GM19238 (cell line): ENCODE measurements around the gene SIGLEC7.

Experiments
- DNase-seq: peaks from one replicate; pipeline ENCODE4 v3.0.0; 2011; ENCODE audit warnings: low spot score; ENCODE audit not compliant: insufficient read length

SIGLEC7 gene

DNA sequence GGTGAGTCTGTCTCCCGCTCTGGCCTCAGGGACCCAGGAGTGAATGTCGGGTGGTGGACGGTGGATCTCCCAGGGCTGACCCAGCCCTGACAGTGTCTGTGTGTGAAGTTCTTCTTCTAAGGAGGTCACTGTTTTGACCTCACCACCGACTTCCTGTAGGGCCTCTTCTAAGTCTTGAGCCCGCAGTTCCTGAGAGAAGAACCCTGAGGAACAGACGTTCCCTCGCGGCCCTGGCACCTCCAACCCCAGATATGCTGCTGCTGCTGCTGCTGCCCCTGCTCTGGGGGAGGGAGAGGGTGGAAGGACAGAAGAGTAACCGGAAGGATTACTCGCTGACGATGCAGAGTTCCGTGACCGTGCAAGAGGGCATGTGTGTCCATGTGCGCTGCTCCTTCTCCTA lies at the start of gene SIGLEC7:
SIGLEC7 (plus strand) TSS at position 183 of the 400 bp plus-strand sequence; CDS start at position 252, 69 bp downstream.
- no peak for DNase-seq

DNA sequence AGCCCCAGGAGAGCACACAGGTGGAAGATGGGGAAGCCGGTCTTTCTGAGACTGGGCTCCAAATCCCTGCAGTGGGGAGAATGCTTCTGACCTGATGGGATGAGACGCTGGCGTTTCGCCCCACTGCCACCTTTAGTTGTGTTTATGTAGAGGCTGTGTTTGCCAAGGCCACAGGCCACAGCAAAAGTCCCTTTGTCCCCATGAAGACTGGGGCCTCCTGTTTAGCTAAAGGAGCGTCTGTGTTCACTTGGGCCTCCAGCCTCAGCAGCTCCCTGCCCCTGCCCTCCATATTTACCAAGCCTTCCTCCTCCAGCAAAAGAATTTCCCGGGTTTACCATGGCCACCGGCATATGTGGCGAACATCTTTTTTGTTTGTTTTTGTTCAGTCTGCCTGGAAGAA lies 49.0 kb upstream of the SIGLEC7 start:
- DNase-seq = no peak

- DNase-seq = no peak
These were observed 48.4 kb upstream of the SIGLEC7 start for GRCh38 chr19:51093510-51094345.

DNA sequence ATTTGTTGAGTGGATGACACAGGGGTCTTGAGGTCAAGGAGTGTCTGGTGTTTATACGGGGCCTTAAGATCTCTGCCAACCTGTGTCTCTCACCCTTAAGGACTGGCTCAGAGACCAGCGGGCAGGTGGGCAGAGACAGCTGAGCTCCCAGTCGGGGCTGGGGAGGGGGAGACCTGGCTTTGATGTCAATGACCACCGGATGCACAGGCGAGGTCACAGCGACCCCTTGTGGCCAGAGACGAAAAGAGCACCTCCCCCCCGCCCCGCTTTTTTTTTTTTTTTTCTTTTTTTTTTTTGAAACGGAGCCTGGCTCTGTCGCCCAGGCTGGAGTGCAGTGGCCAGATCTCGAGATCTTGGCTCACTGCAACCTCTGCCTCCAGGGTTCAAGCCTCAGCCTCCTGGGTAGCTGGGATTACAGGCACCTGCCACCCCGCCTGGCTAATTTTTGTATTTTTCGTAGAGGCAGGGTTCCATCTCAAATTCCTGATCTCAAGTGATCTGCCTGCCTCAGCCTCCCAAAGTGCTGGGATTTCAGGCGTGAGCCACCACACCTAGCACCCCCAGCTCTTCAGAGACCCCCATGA lies 47.3 kb upstream of the SIGLEC7 start:
- peak; percentile 60 for DNase-seq

GRCh38 chr19:51096473-51097165 lies 45.5 kb upstream of the SIGLEC7 start:
- no peak for DNase-seq

GRCh38 chr19:51097166-51097738 lies 44.8 kb upstream of the SIGLEC7 start:
- DNase-seq = peak; percentile 76

- no peak for DNase-seq
These were observed 44.3 kb upstream of the SIGLEC7 start for GRCh38 chr19:51097796-51098195.

DNA sequence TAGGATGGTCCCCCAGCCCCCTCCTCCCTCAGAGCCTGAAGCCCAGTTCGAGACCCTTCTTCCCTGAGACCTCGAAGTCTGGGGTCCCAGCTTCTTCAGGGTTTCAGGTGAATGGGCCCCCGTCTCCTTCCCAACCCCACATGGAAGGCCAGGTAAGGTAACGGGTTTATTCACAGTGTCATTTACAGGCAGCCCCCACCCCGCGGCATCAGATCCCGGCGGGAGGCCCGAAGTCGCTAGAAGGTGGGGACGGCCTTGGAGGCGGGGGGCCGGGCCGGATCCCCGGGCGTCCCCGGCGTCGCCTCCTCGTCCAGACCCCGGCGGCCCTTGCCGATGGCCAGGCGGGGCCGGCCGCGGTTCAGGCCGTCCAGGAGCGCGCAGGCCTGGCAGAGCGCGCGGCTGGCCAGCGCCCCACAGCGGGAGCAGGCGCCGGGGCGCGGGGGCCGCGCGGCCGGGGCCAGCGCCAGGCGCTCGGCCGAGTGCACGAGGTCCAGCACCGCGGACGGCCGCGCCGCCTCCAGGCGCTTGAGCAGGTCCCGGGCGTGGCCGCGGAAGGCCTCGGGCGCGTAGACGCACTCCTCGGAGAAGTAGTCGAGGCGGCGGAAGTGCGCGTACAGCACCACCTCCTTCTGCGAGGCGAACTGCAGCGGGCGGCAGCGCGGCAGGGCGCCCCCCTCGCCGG lies 43.6 kb upstream of the SIGLEC7 start:
- no peak for DNase-seq

DNA sequence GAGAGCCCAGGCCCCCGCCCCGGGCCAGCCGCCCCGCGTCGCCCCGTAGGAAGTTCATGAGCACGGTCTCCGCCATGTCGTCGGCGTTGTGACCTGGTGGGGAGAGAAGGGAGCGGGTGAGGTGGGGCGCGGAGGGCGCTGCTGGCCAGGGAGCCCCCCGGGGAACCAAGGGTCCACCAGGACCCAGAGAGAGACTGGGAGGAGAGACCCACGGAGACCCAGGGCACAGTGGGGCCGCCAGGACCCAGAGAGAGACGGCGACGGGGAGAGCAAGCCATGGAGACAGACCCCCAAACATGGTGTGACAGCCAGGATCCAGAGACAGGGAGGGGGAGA lies 43.1 kb upstream of the SIGLEC7 start:
- DNase-seq = no peak

- DNase-seq = no peak
These were observed 41.5 kb upstream of the SIGLEC7 start for GRCh38 chr19:51100601-51101000.

DNA sequence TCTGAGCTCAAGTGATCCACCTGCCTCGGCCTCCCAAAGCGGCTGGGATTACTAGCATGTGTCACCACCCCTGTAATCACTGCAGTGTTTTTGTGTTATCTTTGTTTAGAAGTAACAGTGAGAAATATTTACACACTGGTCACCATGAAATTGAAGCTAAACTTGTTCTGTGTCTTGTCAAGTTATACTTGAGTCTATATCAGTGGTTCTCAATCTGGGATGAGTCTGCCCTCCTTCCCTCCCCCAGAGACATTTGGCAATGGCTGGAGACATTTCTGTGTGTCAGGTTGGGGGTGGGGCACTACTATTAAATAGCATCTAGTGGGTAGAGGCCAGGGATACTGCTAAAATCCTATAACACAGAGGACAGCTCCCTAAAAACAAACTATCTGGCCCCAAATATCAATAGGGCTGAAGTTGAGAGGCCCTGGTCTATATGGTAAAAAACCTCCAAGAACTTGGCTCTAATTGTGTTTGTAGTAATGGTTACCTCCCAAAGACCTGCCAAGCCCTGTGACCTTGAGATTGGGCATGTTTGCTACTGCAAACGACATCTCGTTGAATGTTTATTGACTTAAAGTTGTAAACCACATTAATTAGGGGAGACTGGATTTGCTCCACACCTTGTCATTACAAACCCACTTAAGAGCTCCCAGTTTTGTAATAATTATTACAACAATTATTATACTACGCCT lies 40.8 kb upstream of the SIGLEC7 start:
- DNase-seq = no peak

- no peak for DNase-seq
These were observed 39.1 kb upstream of the SIGLEC7 start for GRCh38 chr19:51102991-51103390.

- no peak for DNase-seq
These were observed 38.2 kb upstream of the SIGLEC7 start for GRCh38 chr19:51103926-51104341.

DNA sequence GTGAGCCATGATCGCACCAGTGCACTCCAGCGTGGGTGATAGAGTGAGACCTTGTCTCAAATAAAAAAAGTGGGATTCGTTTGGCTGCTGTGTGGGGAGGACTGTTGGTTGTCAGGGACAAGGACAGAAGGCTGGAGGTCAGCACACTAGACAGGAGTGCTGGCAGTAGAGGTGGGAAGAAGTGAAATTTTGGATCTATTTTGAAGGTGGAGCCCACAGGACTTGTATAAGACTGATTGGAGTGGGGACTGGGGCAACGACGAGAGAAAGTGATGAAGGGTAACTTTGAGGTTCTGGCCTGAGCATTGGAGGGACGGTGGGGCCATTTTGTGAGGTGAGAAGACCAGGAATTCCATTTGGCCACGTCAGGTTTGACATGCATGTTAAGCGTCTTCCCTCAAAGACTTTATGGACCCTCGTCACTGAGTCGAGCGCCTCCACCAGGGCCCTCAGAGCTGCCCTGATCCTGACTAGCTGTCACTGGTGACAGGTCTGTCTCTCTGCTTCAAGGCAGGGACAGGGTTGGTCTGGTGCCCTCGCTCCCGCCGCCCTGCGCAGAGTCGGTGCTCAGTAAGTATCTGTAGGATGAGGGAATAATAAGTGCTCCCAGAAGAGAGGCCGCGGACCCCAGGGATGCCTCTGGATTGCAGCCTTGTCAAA lies 34.6 kb upstream of the SIGLEC7 start:
- DNase-seq = no peak

GRCh38 chr19:51108066-51108804 lies 33.9 kb upstream of the SIGLEC7 start, which contains the start of gene CTU1:
TSS of gene CTU1 (minus strand) at chr19:51108409. CDS start at chr19:51104569, 3,840 bp downstream.
- DNase-seq = peak; percentile 97

DNA sequence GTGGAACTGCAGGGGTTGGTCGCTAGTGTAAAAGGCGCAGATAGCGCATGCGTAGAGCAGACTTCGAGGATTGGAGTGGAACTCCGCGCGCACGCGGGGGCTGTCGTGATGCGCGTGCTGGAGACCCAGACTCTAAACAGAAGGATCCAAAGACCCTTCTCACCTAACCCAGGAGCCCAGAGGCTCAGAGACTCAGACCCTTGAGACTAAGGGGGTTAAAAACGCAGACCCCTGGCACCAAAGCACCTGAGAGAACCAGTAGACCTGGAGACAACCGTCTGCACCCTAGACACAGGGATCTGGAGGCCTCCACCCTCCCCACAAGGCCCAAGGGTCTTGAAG lies 33.3 kb upstream of the SIGLEC7 start:
- no peak for DNase-seq

- no peak for DNase-seq
These were observed 31.5 kb upstream of the SIGLEC7 start for GRCh38 chr19:51110666-51110971.

- DNase-seq = no peak
These were observed 30.5 kb upstream of the SIGLEC7 start for GRCh38 chr19:51111606-51112005.

DNA sequence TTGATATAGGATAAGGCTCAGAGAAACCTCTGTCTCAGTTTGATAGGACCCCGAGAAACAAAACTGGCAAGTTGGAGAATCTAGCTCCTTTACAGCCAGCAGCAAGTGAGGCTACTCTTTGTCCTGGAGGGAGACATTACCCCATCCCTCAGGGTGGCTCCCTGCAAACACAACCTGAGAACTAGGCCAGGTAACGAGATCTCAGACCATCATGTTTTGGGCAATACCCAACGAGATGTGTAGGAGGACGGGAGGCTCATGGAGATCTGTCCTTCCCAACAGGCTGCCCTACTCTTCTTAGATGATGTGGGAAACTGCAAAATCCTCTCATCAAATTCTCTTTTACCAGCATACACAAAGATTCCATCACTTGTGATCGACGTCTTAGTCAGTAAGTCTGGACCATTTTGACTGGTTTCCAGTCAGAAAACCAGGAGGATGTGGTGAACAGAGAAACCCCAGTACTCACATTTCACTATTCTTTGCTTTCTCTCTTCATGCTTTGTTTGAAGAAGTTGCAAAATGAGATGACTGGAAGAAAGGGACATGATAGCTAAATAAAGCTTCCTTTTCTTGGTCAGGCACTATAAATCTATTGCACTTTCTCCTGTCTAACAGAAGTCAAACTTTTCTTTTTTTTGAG lies 27.9 kb upstream of the SIGLEC7 start:
- no peak for DNase-seq
